GM12801 (cell line): ENCODE measurements around the gene YES1.

Experiments used
- CTCF ChIP-seq: IDR thresholded peaks from one replicate; pipeline ENCODE4 v1.5.1; 2011; ENCODE audit warnings: control low read depth; ENCODE audit not compliant: insufficient read length; ENCODE audit errors: extremely low read depth

Gene YES1

GRCh38 chr18:773980-774624 lies 37.9 kb downstream of the YES1 start:
- no peak for TF ChIP-seq CTCF

GRCh38 chr18:770583-770961 lies 41.5 kb downstream of the YES1 start:
- no peak for TF ChIP-seq CTCF

- no peak for TF ChIP-seq CTCF
These were observed 44.1 kb downstream of the YES1 start for GRCh38 chr18:767961-768360.

GRCh38 chr18:767084-767882 lies 44.8 kb downstream of the YES1 start:
- no peak for TF ChIP-seq CTCF

GRCh38 chr18:766550-766860 lies 45.5 kb downstream of the YES1 start:
- no peak for TF ChIP-seq CTCF

GRCh38 chr18:765764-766549 lies 46.1 kb downstream of the YES1 start:
- TF ChIP-seq CTCF, result no peak

GRCh38 chr18:755506-755905 lies 56.5 kb downstream of the YES1 start:
- no peak for TF ChIP-seq CTCF
